Thyroid gland (tissue), 4 donors: Measurements from ENCODE around the gene PCDHA4.

Source experiments
- CTCF ChIP-seq, 6 experiments: fragments of 200-600 bp in 3 of 6; fragments of 450-650 bp in 3 of 6; sonication (generic) in 3 of 6; IDR thresholded peaks; one replicate each; pipeline ENCODE4 v1.5.1; 2016 to 2019; ENCODE audit warnings: antibody characterized with exemption in 6 of 6, mild to moderate bottlenecking in 2 of 6, inconsistent platforms in 1 of 6, moderate library complexity in 1 of 6
- POLR2A ChIP-seq, 2 donors: fragments of 450-650 bp; IDR thresholded peaks; one replicate each; pipeline ENCODE4 v1.6.1; 2017; ENCODE audit warnings: antibody characterized with exemption in 2 of 2, mild to moderate bottlenecking in 2 of 2, moderate library complexity in 1 of 2

GRCh38 chr5:140835622-140836510 is 29.0 kb downstream of the PCDHA4 start:
- TF ChIP-seq CTCF (IDR thresholded peaks at IDR 0.05) (no peak), POLR2A (IDR thresholded peaks at IDR 0.05) (no peak)
